ENCODE data around the gene MRPL27.

The MRPL27 gene

GRCh38 chr17:50325906-50326305 lies 47.1 kb downstream of the MRPL27 start:
- no peak overlapping the region for H3K4me3 ChIP-seq (ENCODE audit: low read length, poor library complexity, severe bottlenecking)
- H4K20me1 ChIP-seq (ENCODE audit: insufficient read depth, low read length, poor library complexity, severe bottlenecking), result no peaks in the 10 kb centered on the region
- H3F3A ChIP-seq (ENCODE audit: low read depth), result no peaks in the 10 kb centered on the region
- no peak overlapping the region for H3K9ac ChIP-seq (ENCODE audit: low read depth, low read length, poor library complexity, severe bottlenecking)
- H3K9me3 ChIP-seq (ENCODE audit: insufficient read depth, low read depth, low read length), result no peaks in the 10 kb centered on the region
- no peaks in the 10 kb centered on the region for H3K4me1 ChIP-seq (ENCODE audit: insufficient read depth, low read length, poor library complexity, severe bottlenecking)
- no peaks in the 10 kb centered on the region for H3K9me2 ChIP-seq (replicated peaks; ENCODE audit: low read depth, low read length)
- H3K79me2 ChIP-seq (ENCODE audit: insufficient read depth, low read length), result no peaks in the 10 kb centered on the region
- TF ChIP-seq, protein P1, sequence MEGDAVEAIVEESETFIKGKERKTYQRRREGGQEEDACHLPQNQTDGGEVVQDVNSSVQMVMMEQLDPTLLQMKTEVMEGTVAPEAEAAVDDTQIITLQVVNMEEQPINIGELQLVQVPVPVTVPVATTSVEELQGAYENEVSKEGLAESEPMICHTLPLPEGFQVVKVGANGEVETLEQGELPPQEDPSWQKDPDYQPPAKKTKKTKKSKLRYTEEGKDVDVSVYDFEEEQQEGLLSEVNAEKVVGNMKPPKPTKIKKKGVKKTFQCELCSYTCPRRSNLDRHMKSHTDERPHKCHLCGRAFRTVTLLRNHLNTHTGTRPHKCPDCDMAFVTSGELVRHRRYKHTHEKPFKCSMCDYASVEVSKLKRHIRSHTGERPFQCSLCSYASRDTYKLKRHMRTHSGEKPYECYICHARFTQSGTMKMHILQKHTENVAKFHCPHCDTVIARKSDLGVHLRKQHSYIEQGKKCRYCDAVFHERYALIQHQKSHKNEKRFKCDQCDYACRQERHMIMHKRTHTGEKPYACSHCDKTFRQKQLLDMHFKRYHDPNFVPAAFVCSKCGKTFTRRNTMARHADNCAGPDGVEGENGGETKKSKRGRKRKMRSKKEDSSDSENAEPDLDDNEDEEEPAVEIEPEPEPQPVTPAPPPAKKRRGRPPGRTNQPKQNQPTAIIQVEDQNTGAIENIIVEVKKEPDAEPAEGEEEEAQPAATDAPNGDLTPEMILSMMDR (conservative IDR thresholded peaks at IDR 0.05; ENCODE audit: low read length), result no peak
- TF ChIP-seq EZH2phosphoT487 (IDR thresholded peaks at IDR 0.05; ENCODE audit: borderline replicate concordance), result no peak
- no peak overlapping the region for H3K4me2 ChIP-seq (ENCODE audit: low read depth, low read length, poor library complexity, severe bottlenecking)
- H3K27me3 ChIP-seq (ENCODE audit: insufficient read depth, low read length, poor library complexity, severe bottlenecking), result no peaks in the 10 kb centered on the region
- H2AFZ ChIP-seq (ENCODE audit: low read length), result no peak overlapping the region
- no peaks in the 10 kb centered on the region for H3K36me3 ChIP-seq (ENCODE audit: insufficient read depth, low read length)

DNA sequence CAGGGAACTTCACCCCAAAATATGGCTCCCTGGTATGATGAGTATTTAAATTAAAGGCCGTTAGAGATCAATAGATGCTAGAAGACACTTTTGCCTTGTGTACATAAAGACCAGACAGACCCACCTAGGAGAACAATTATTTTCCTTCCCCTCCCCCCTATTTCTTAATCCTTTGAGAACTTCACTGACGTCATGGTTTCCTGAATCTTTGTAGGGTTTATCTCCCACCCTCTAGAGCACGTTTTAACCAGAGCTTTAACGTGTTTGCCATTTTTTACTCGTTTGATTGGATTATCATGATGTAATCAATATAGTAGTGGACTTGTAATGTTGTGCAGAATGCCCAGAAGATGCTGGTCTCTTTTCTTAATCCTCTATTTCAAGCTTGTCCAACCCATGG lies 49.9 kb downstream of the MRPL27 start:
- H2AFZ ChIP-seq (ENCODE audit: low read length), result no peak overlapping the region
- no peak overlapping the region for H3K4me3 ChIP-seq (ENCODE audit: low read length, poor library complexity, severe bottlenecking)
- no peaks in the 10 kb centered on the region for H3K36me3 ChIP-seq (ENCODE audit: insufficient read depth, low read length)
- TF ChIP-seq, protein P1 (conservative IDR thresholded peaks at IDR 0.05; ENCODE audit: low read length), result no peak
- H3K9me3 ChIP-seq (ENCODE audit: insufficient read depth, low read depth, low read length), result no peaks in the 10 kb centered on the region
- H3K4me1 ChIP-seq (ENCODE audit: insufficient read depth, low read length, poor library complexity, severe bottlenecking), result no peaks in the 10 kb centered on the region
- no peak overlapping the region for H3K9ac ChIP-seq (ENCODE audit: low read depth, low read length, poor library complexity, severe bottlenecking)
- no peaks in the 10 kb centered on the region for H3K79me2 ChIP-seq (ENCODE audit: insufficient read depth, low read length)
- H3F3A ChIP-seq (ENCODE audit: low read depth), result no peaks in the 10 kb centered on the region
- H3K27me3 ChIP-seq (ENCODE audit: insufficient read depth, low read length, poor library complexity, severe bottlenecking), result no peaks in the 10 kb centered on the region
- H4K20me1 ChIP-seq (ENCODE audit: insufficient read depth, low read length, poor library complexity, severe bottlenecking), result no peaks in the 10 kb centered on the region
- H3K9me2 ChIP-seq (replicated peaks; ENCODE audit: low read depth, low read length), result no peaks in the 10 kb centered on the region
- H3K4me2 ChIP-seq (ENCODE audit: low read depth, low read length, poor library complexity, severe bottlenecking), result no peak overlapping the region

- no peaks in the 10 kb centered on the region for H3K9me2 ChIP-seq (replicated peaks; ENCODE audit: low read depth, low read length)
- no peak for TF ChIP-seq EZH2phosphoT487 (IDR thresholded peaks at IDR 0.05; ENCODE audit: borderline replicate concordance)
- TF ChIP-seq, protein P1 (conservative IDR thresholded peaks at IDR 0.05; ENCODE audit: low read length), result no peak
- H3K27me3 ChIP-seq (ENCODE audit: insufficient read depth, low read length, poor library complexity, severe bottlenecking), result no peaks in the 10 kb centered on the region
- H2AFZ ChIP-seq (ENCODE audit: low read length), result no peak overlapping the region
- no peak overlapping the region for H3K4me3 ChIP-seq (ENCODE audit: low read length, poor library complexity, severe bottlenecking)
- H3K79me2 ChIP-seq (ENCODE audit: insufficient read depth, low read length), result no peaks in the 10 kb centered on the region
- no peak overlapping the region for H3K9ac ChIP-seq (ENCODE audit: low read depth, low read length, poor library complexity, severe bottlenecking)
- no peaks in the 10 kb centered on the region for H3K4me1 ChIP-seq (ENCODE audit: insufficient read depth, low read length, poor library complexity, severe bottlenecking)
- H3K36me3 ChIP-seq (ENCODE audit: insufficient read depth, low read length), result no peaks in the 10 kb centered on the region
- H4K20me1 ChIP-seq (ENCODE audit: insufficient read depth, low read length, poor library complexity, severe bottlenecking), result no peaks in the 10 kb centered on the region
- no peaks in the 10 kb centered on the region for H3F3A ChIP-seq (ENCODE audit: low read depth)
- no peaks in the 10 kb centered on the region for H3K9me3 ChIP-seq (ENCODE audit: insufficient read depth, low read depth, low read length)
- no peak overlapping the region for H3K4me2 ChIP-seq (ENCODE audit: low read depth, low read length, poor library complexity, severe bottlenecking)
These were observed 50.7 kb downstream of the MRPL27 start for GRCh38 chr17:50322271-50322670.
